ENCODE data around the gene PAMR1.
"Not testable (repeated sequence)": the region's sequence is repeated elsewhere in the genome, so short reads cannot be mapped to it uniquely, and the experiment has no call there.

The PAMR1 gene

DNA sequence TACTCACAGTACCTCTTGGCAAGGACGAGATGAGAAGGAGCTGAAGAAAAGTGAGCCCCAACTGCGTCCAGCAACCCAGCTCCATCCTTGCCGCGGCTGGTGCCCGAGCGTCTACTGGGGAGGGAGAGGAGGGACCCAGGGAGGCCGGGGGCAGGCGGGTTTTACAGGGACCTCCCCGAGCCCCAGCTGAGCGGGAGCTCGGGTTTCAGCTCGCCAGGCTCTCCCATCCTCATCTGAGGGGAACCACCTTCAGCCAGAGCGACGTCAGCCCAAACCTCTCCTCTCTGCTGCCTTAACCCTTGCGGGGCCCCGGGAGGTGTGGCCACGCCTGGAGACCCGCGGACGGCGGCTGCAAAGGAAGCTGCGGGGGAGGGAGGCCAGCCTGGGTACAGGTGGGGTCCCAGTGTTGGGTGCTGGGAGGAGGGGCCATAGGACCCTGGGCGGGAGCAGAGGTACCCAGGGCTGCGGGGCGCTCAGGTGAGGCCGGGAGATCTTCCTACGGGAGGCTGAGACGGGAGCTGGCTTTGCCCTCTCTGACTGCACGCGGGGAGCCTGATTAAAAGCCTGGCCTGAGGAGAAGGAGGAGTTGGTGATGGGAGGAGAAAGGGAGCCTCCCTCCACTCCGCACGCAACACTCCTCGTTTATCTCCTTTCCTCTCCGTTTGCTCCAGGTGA, at the start of gene PAMR1:
TSS of gene PAMR1 (minus strand) at position 116 of the 675 bp plus-strand sequence. CDS start at position 85, 31 bp downstream.
- peak in 1 of 2 donors; percentile 2 for DNase-seq (ENCODE audit: low read depth in 2 of 2)

- no peak for DNase-seq (ENCODE audit: low read depth in 2 of 2)
Observed at GRCh38 chr11:35571696-35572095, 46.3 kb upstream of the PAMR1 start.

DNA sequence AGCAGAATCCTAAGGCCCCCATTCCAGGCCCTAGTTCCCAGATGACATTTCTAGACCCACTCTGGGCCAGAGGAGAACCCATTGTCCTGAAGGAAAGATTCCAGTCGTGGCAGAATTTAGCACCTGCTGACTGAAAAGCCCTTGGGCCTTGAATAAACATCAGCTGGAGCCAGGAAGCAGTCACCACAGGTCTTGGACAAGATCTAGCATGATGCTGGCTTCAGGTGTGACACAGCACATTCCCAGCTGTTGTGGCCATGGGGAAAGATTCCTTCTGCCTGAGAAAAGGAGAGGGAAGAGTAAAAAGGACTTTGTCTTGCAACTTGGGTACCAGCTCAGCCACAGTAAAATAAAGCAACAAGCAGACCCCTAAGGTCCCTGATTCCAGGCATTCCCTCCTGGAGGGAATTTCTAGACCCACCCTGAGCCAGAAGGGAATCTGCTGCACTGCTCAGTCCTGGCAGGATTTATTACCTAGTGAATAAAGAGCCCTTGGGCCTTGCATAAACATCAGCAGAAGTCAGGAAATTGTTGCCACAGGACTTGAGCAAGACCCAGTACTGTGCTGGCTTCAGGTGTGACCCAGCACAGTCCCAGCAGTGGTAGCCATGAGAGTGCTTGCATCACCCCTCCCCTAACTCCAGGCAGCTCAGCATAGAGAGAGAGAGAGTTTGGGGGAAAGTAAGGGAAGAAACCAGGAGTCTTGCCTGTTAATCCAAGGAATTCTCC, 42.5 kb upstream of the PAMR1 start:
- no peak for DNase-seq (ENCODE audit: low read depth in 2 of 2)

DNA sequence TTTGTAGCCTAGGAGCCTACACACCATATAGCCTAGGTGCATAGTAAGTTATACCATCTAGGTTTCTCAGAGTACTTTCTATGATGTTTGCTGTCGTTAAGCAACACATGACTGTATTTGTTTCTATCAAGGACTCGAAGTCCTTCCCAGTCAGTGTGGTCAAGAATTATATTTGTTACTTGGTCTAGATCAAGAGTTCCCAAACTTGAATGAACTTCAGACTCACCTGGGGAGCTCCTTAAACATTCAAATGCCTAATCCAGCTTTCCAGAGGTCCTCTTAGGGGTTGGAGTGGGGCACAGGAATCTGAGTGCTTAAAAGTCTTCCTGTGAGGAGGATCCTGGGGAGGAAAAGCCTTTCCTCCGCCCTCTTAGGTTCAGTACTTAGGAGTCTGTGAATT, 41.5 kb upstream of the PAMR1 start:
- no peak for DNase-seq (ENCODE audit: low read depth in 2 of 2)

- no peak for DNase-seq (ENCODE audit: low read depth in 2 of 2)
Observed at GRCh38 chr11:35566181-35566580, 40.8 kb upstream of the PAMR1 start.

DNA sequence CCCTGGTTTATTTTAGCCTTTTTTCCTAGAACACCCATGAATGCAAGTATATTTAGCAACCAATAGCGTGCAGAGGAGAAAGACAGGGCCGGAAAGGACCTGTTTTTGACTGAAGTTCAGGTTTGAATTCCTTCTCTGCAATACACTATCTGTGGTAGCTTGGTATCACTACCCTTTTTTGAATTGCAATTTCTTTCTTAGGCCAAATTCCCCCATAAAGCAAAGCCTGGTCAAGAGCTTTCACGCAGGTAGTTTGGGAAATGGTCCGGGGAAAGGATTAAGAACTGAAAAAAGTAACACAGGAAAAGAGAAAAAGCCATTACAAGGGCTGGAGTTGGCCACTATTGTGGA, 38.8 kb upstream of the PAMR1 start:
- DNase-seq (ENCODE audit: low read depth in 2 of 2): no peak

DNA sequence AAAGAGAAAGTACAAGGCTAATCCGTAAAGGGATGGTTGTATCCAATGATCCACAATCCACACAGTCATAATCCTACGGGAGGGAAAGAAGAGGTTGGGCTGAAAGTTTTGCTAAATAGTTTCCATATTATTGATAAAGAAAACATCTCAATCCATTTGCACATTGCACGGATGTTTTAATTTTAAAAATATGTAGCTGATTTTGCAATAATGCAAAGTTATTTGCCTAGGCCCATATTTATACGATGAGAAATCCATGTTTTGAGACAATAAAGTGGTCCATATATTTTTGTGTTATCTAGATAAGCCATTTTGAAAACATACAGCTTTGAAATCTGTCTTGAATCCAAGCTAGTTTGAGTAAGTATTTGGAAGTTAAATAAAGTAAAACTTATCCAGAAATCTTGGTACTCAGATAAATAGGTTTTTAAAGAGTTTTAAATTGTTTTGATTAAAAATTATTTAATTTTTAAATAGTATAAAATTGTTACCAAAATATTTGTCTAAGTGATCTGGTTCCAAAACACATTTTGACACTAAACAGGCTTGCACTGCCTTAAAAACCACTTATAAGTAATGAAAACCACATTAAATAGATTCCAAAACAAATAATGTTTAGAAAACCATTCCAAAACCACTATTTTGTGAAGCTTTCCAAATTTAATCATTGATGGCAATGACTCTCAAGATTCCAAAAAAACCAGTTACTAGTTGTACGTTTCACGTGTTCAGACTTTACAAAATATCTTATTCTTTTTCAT, 38.2 kb upstream of the PAMR1 start:
- no peak for DNase-seq (ENCODE audit: low read depth in 2 of 2)

DNA sequence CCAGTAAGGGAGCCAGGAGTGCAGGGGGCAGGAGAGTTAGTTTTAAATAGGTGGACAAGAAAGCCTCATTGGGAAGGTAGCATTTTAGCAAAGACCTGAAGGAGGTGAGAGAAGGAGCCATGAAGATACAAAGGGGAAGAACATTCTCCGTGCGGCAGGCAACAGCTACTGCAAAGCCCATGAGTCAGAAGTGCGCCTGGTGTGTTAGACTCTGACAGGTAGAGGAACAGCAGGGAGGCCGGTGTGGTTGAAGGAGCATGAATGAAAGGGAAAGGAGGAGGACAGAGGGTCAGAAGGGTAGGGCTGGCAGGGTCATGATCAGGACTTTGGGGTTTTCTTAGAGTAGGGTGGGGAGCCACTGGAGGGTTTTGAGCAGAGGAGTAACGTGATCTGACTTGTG, 34.5 kb upstream of the PAMR1 start:
- DNase-seq (ENCODE audit: low read depth in 2 of 2): no peak

- no peak for DNase-seq (ENCODE audit: low read depth in 2 of 2)
Observed at GRCh38 chr11:35558513-35558912, 33.1 kb upstream of the PAMR1 start.

- DNase-seq (ENCODE audit: low read depth in 2 of 2): no peak
Observed at GRCh38 chr11:35555488-35555887, 30.1 kb upstream of the PAMR1 start.

DNA sequence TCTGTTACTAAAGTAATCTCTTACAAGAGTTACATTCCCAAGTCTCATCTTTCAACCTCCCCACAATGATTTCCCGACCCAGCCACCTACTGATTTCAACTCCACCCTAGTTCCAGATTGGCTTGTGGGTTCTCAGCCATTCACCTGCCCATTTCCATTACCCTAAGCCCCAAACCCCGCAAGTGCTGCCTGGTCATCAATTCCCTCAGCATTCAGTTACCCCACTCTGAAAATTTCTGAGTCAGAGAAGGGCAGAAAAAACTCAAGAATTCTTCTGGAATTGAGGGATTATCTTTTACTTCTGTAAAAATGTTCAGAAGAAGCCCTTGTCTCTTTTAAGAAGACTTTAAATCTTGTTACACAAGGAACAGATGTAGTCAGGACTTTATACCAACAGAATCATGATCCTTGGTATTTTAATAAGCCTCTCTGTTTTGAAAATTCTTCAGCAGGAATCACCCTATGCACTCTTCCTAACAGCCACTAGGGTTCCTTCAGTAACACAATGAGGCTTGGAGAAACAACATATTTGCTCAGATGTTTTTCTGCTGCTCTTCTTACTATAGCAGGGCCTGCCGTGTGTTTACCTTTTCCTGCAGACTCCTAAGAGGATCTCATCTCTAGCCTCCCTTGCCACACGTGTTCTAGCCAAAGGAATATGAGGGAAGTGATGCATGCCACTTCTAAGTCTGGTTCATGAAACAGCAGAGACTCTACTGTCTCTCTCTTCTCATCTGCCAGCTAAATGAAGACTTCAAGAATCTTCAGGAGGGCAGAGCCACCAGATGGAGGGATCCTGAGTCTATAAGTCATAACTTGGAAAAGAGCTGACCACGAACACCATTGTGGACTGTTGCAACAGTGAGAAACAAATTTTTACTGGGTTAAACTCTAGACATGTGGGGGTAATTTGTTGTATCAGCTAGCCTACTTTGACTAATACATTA, 29.3 kb upstream of the PAMR1 start:
- DNase-seq (ENCODE audit: low read depth in 2 of 2): no peak

GRCh38 chr11:35553831-35554230, 28.4 kb upstream of the PAMR1 start:
- no peak for DNase-seq (ENCODE audit: low read depth in 2 of 2)

GRCh38 chr11:35553021-35553420, 27.6 kb upstream of the PAMR1 start:
- no peak for DNase-seq (ENCODE audit: low read depth in 2 of 2)

DNA sequence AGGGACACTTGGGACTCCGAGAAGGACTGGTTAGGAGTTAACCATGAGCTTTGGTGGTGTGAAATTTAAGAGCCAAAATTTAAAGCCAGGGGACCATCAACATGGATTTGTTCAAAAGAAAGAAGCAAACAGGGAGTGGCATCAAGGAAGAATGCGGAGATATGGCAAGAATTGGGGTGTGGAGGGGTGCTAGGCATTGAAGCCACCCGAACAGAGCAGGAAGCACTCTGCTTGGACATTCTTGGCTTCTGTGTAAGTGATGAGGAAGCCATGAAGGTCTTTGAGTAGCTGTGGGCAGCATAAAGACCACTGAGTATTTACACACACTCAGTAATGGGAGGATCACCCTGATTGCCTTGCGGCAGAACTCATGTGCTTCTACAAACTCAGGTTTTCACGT, 27.2 kb upstream of the PAMR1 start:
- no peak for DNase-seq (ENCODE audit: low read depth in 2 of 2)

DNA sequence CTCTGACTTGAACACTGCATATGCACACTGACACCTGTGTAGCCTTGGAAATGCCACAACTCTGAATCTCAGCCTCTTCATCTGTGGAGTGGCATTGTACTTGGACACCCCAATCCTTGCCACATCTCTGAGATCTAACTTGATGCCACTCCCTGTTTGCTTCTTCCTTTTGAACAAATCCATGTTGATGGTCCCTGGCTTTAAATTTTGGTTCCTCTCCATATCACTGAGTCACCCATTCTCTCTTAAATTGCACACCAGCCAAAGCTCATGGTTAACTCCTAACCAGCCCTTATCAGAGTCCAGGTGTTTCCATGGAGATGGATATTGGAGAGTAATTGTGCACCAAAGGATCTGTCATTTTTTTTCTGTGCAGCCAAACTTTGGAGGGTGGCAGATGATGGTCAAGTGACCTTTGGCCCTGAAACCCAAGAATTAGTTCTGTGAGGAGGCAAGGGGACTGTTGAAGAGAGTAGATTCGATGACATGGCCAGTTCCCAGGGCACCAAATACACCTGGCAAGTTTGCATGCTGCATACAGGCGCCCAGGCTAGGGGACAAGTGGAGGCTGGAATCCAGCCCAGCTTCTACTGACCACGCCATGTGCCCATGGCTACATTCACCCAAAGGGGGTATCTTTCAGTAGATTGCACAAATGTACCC, 25.1 kb upstream of the PAMR1 start:
- DNase-seq (ENCODE audit: low read depth in 2 of 2): no peak

DNA sequence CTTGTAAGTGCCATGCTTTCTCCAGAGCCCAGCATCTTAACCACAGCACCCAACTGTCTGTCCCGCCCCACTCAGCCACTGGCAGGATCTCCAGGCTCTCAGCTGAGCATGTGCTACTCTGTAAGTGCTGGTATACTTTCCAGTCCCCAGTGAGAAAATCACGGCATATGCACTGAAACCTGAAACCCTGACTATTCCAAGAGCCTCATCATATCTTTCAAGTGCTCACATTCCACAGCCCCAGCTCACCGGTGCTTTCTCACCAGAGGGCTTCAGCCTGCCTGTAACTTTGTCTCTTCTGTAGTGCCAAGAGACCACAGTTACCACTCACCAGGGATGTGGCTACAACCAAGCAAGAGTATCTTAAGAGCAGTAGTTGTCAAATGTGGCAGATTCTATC, 24.4 kb upstream of the PAMR1 start:
- DNase-seq (ENCODE audit: low read depth in 2 of 2): no peak

- DNase-seq (ENCODE audit: low read depth in 2 of 2): no peak
Observed at GRCh38 chr11:35548925-35549561, 23.6 kb upstream of the PAMR1 start.

DNA sequence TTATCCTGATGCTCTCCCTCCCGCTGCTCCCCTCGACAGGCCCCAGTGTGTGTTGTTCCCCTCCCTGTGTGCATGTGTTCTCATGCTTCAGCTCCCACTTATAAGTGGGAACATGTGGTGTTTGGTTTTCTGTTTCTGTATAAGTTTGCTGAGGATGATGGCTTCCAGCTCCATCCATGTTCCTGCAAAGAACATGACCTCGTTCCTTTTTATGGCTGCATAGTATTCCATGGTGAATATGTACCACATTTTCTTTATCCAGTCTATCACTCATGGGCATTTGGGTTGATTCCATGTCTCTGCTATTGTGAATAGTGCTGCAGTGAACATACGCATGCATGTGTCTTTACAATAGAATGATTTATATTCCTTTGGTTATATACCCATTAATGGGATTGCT, 22.6 kb upstream of the PAMR1 start:
- DNase-seq (ENCODE audit: low read depth in 2 of 2): not testable (repeated sequence)

- no peak for DNase-seq (ENCODE audit: low read depth in 2 of 2)
Observed at GRCh38 chr11:35546317-35546716, 20.9 kb upstream of the PAMR1 start.

GRCh38 chr11:35545391-35546003, 20.1 kb upstream of the PAMR1 start:
- DNase-seq (ENCODE audit: low read depth in 2 of 2): no peak

Measured in stimulated activated CD8-positive, alpha-beta memory T cell treated with anti-CD3 and anti-CD28 coated beads, Interleukin-2, amount 100 ng/mL, for 48 hours (primary cell).